ENCODE results near the gene DACT2.

Gene DACT2

GRCh38 chr6:168261234-168261633, 58.3 kb downstream of the DACT2 start:
- DNase-seq = no peak

DNA sequence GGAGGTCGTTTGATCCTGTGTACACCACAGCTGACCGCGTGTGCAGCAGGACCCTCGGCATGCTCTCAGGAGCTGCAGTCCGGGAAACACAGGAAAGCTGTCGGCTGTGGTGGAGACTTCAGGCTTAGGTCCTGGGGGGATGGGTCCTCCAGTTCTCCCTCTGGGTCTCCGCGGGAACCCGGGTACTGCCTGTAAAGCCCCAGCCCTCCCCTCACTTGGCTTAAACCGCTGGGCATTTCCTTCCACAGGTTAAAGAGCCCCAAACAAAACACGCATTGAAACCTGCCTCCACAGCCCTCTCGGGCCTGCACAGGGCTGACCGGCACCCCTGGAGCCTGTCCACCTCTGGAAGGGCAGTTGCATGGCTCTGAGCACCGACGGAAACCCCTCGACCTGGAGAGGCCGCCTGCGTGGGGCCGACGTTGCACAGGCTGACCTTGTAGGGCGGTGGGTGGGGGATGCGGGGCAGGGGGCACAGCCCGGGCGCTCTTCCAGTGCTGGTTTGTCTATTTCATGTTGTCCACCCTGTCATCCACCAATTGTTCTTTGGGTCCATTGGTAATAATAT, 59.1 kb downstream of the DACT2 start:
- no peak for DNase-seq

DNA sequence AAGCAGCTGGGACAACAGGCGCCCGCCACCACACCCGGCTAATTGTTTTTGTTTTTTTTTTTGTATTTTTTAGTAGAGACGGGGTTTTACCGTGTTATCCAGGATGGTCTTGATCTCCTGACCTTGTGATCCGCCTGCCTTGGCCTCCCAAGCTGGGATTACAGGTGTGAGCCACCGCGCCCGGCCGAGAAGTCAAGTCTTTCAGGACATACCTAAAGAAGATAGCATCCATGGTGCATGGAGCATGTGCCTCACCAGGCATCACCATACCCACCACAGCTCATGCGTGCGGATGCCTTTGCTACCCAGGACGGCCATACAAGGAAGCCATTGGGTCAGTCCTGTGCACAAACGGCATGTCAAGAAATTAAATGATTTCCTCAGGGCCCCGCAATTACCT, 60.8 kb downstream of the DACT2 start:
- no peak for DNase-seq

GRCh38 chr6:168256940-168257339, 62.6 kb downstream of the DACT2 start:
- DNase-seq = no peak

All from CD4-positive, alpha-beta T cell treated with Interleukin-4 for 4 hours (primary cell).